ENCODE data around the gene PLAC1.

PLAC1 gene

DNA sequence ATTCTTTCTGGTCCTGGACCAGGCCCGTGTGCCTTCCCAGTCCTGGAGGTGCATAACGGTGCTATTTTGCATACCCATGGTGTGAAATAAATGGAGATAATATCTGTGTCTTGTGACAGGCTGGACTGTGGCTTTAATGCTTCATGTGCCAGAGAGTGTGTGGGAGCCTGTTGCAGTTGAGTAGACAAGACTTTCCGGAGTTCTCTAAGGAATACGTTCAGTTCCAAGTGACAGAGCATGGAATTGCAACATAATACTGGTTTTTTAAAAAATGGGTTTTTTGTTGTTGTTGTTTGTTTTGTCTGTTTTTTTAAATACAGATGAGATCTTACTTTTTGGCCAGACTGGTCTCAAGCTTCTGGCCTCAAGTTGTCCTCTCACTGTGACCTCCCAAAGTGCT, 124.3 kb downstream of the PLAC1 start:
- DNase-seq: no peak

DNA sequence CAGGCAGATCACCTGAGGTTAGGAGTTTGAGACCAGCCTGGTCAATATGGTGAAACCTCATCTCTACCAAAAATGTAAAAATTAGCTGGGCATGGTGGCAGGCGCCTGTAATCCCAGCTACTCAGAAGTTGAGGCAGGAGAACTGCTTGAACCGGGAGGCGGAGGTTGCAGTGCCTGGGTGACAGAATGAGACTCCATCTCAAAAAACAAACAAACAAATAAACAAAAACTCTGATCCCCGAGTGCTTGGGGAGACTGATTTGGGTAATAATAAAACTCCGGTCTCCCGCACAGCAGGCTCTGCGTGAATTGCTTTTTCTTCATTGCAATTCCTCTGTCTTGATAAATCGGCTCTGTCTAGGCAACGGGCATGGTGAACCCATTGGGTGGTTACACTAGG, 124.9 kb downstream of the PLAC1 start:
- no peak for DNase-seq

DNA sequence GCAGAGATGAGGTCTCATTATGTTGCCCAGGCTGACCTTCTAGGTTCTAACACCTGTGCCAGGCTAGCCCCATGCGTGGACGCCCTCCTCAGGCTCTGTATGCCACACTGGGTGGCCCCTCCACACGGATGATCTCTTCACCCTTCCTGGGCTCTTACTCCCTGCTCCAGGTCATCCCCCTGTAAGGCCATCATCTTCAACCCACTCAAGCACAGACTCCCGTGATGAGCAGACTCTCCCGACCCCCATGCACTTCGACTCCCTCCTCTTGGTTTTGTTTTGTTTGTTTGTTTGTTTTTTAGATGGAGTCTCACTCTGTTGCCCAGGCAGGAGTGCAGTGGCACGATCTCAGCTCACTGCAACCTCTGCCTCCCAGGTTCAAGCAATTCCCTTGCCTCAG, 127.4 kb downstream of the PLAC1 start:
- DNase-seq: no peak

DNA sequence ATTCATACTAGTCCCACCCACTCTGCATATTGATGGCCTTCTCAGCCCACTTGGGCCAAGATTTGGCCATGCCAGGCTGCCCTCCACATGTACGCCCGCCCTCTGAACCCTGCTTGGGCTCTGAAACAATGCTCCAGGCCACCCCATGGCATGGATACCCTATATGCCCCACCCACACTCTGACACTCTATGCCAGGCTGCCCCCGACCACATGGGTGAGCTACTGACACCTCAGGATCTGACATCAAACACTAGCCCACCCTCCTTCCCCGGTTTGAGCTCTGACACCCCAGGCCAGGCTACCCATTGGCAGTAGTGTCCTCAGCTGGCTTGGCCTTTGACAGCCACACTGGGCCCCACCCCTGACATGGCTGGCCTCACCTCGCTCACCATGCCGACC, 128.8 kb downstream of the PLAC1 start:
- no peak for DNase-seq

DNA sequence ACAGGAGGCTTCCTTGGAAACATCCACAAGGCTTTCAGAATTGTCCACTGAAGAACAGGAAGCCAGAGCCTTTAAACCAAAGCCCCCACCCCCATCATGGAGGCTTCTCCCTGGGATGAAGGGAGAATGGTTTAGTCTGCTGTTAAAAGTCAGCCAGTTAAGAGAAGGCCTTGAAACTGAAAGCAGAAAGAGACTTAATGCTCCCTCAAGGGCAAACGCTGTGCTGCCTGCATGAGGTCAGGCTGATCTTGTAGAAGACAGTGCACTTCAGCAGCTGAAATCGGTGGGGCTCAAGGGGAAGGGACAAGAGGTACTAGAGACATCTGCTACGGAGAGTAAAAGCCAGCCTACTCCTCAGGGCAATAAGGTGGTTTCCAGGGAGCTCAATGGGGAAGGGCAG, 129.3 kb downstream of the PLAC1 start:
- DNase-seq: no peak

DNA sequence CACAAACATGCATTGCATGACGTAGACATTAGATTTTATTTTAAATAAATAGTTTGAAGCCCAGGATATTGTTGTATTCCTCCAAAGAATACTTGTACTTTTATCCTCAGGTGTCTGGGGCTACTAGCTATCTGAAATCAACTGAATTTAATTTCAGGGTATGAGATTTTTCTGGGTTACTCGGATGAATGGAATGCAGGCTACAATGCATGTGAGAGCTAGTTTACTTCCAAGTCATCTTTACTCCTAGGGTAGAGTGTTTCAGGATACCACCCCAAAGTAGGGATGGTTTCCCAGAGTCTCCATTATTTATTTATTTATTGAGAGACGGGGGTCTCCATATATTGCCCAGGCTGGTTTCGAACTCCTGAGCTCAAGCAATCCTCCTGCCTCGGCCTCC, 131.9 kb downstream of the PLAC1 start:
- DNase-seq: no peak

DNA sequence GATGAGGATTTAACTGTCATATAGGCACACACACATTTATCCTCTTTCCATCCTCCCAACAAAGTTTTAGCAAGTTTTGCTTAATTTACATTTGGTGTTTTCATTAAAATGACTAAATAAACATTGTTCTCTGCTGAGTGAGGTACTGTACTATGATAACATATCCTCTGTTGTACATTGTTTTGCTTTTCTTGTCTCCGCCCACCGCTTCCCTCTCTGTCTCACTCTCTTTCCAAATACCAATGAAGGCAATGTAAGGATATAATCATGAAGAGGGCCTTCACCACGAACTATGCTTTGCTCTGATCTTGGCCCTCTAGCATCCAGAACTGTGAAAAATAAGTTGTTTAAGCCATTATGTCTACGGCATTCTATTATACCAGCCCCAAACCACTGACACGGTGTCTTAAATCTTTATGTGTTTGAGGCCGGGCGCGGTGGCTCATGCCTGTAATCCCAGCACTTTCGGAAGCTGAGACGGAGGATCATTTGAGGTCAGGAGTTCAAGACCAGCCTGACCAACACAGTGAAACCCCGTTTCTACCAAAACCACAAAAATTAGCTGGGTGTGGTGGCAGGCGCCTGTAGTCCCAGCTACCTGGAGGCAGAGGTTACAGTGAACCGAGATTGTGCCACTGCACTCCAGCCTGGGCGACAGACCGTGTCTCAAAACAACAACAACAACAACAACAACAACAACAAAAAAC, 133.0 kb downstream of the PLAC1 start:
- DNase-seq: no peak

DNA sequence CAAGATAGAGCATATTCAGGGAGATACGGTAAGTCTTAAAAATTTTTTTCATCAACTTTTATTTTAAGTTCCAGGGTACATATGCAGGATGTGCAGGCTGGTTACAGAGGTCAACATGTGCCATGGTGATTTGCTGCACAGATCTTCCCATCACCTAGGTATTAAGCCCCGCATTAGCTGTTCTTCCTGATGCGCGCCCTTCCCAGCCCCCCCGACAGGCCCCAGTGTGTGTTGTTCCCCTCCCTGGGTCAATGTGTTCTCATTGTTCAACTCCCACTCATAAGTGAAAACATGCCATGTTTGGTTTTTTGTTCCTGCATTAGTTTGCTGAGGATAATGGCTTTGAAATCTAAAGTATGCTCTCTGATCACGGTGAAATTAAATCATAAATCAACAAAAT, 134.1 kb downstream of the PLAC1 start:
- DNase-seq: no peak

DNA sequence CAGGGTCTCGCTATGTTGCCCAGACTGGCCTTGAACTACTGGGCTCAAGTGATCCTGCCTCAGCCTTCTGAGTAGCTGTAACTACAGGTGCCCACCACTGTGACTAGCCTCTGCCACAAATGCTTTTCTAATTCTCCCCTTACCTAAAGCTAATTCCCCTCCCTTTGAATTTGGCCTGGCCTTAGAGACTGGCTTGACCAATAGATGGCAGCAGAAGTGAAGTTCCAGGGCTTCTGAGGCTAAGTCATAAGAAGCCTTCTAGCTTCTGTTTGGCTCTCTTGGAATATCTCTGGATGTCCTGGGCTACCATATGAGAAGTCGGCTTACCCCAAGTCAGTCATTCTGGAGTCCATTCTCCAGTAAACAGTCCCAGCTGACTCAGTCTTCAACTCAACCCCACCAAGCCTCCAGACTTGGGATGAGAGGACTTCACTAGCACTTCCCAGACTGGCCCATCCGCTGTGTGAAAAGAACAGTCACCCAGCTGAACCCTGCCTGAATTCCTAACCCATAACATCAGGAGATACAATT, 137.3 kb downstream of the PLAC1 start:
- DNase-seq: no peak
